CD4-positive, alpha-beta T cell treated with Interferon gamma for 1 hour (primary cell): ENCODE results near the gene CACNA2D2.
A peak's percentile ranks its signal among the peaks of the same experiment; 100 is the strongest.

Experiments used
- DNase-seq: peaks from one replicate; pipeline ENCODE4 v3.0.0-alpha.2; 2020

Gene CACNA2D2

GRCh38 chr3:50388720-50389413 is 114.6 kb downstream of the CACNA2D2 start:
- DNase-seq: no peak

- DNase-seq: no peak
Measured at GRCh38 chr3:50388016-50388719, 115.3 kb downstream of the CACNA2D2 start.

- DNase-seq: no peak
Measured at GRCh38 chr3:50385754-50386153, 117.7 kb downstream of the CACNA2D2 start.

- no peak for DNase-seq
Measured at GRCh38 chr3:50383750-50384149, 119.7 kb downstream of the CACNA2D2 start.

- no peak for DNase-seq
Measured at GRCh38 chr3:50382722-50383121, 120.7 kb downstream of the CACNA2D2 start.

GRCh38 chr3:50381383-50381782 is 122.1 kb downstream of the CACNA2D2 start:
- DNase-seq: no peak

GRCh38 chr3:50380405-50381085 is 122.9 kb downstream of the CACNA2D2 start:
- no peak for DNase-seq

GRCh38 chr3:50378757-50379156 is 124.7 kb downstream of the CACNA2D2 start:
- no peak for DNase-seq

- DNase-seq: no peak
Measured at GRCh38 chr3:50378024-50378423, 125.4 kb downstream of the CACNA2D2 start.

GRCh38 chr3:50375258-50375931 is 128.0 kb downstream of the CACNA2D2 start:
- no peak for DNase-seq

- DNase-seq: no peak
Measured at GRCh38 chr3:50374363-50375257, 128.8 kb downstream of the CACNA2D2 start.

- no peak for DNase-seq
Measured at GRCh38 chr3:50373146-50374051, 130.0 kb downstream of the CACNA2D2 start.

GRCh38 chr3:50372349-50372748 is 131.1 kb downstream of the CACNA2D2 start:
- no peak for DNase-seq

- DNase-seq: no peak
Measured at GRCh38 chr3:50371133-50371685, 132.2 kb downstream of the CACNA2D2 start.

GRCh38 chr3:50370594-50370993 is 132.8 kb downstream of the CACNA2D2 start:
- no peak for DNase-seq

- DNase-seq: no peak
Measured at GRCh38 chr3:50369012-50369670, 134.3 kb downstream of the CACNA2D2 start.

GRCh38 chr3:50365842-50366220 is 137.6 kb downstream of the CACNA2D2 start:
- no peak for DNase-seq

- DNase-seq: peak; percentile 95
Measured at GRCh38 chr3:50365080-50365841, 138.2 kb downstream of the CACNA2D2 start.

- DNase-seq: no peak
Measured at GRCh38 chr3:50364573-50365079, 138.8 kb downstream of the CACNA2D2 start.
